Loucy (cell line): Measurements from ENCODE around the gene COL5A1.

Experiments
- H2AFZ ChIP-seq: fragments of 200-600 bp; sonication (generic); 2 replicates; pipeline ENCODE4 v1.6.0; 2016; ENCODE audit warnings: antibody characterized with exemption, mild to moderate bottlenecking, low read length, moderate library complexity
- H3F3A ChIP-seq: fragments of 200-600 bp; 2 replicates; pipeline ENCODE4 v1.6.0; 2016; ENCODE audit warnings: antibody characterized with exemption, low read depth, mild to moderate bottlenecking
- H3K27me3 ChIP-seq: fragments of 200-600 bp; sonication (generic); 2 replicates; pipeline ENCODE4 v1.6.1; 2014; ENCODE audit warnings: low read length, mild to moderate bottlenecking; ENCODE audit not compliant: insufficient read depth, poor library complexity, severe bottlenecking
- H3K36me3 ChIP-seq: fragments of 200-600 bp; sonication (generic); 2 replicates; pipeline ENCODE4 v1.6.1; 2016; ENCODE audit warnings: low read length; ENCODE audit not compliant: insufficient read depth
- H3K4me1 ChIP-seq: fragments of 200-600 bp; sonication (generic); 2 replicates; pipeline ENCODE4 v1.5.1; 2014; ENCODE audit warnings: low read length, mild to moderate bottlenecking; ENCODE audit not compliant: insufficient read depth, poor library complexity, severe bottlenecking
- H3K4me2 ChIP-seq: fragments of 200-600 bp; sonication (generic); 2 replicates; pipeline ENCODE4 v1.6.0; 2014; ENCODE audit warnings: antibody characterized with exemption, low read length, low read depth, mild to moderate bottlenecking; ENCODE audit not compliant: poor library complexity, severe bottlenecking
- H3K4me3 ChIP-seq: fragments of 200-600 bp; sonication (generic); 2 replicates; pipeline ENCODE4 v1.5.1; 2014; ENCODE audit warnings: low read length, mild to moderate bottlenecking, mixed read lengths; ENCODE audit not compliant: poor library complexity, severe bottlenecking
- H3K79me2 ChIP-seq: fragments of 200-600 bp; sonication (generic); 2 replicates; pipeline ENCODE4 v1.6.1; 2014; ENCODE audit warnings: low read length; ENCODE audit not compliant: insufficient read depth
- H3K9ac ChIP-seq: fragments of 200-600 bp; sonication (generic); 2 replicates; pipeline ENCODE4 v1.6.0; 2014; ENCODE audit warnings: mild to moderate bottlenecking, low read depth, low read length, moderate library complexity; ENCODE audit not compliant: poor library complexity, severe bottlenecking
- H3K9me2 ChIP-seq: fragments of 200-600 bp; sonication (generic); replicated peaks from 2 replicates; pipeline ENCODE4 v1.6.1; 2016; ENCODE audit warnings: low read depth, low read length, mixed read lengths
- H3K9me3 ChIP-seq: fragments of 200-600 bp; sonication (generic); 2 replicates; pipeline ENCODE4 v1.6.1; 2014; ENCODE audit warnings: mild to moderate bottlenecking, antibody characterized with exemption, low read length, low read depth; ENCODE audit not compliant: insufficient read depth
- H4K20me1 ChIP-seq: fragments of 200-600 bp; sonication (generic); 2 replicates; pipeline ENCODE4 v1.6.0; 2014; ENCODE audit warnings: antibody characterized with exemption, low read length, mild to moderate bottlenecking; ENCODE audit not compliant: insufficient read depth, poor library complexity, severe bottlenecking
- CTCF ChIP-seq: fragments of 200-600 bp; sonication (generic); conservative IDR thresholded peaks from 2 replicates; pipeline ENCODE4 v1.5.1; 2014; ENCODE audit warnings: mild to moderate bottlenecking, antibody characterized with exemption, low read length
- EZH2phosphoT487 ChIP-seq: fragments of 200-600 bp; IDR thresholded peaks from 2 replicates; pipeline ENCODE4 v1.6.1; 2018; ENCODE audit warnings: antibody characterized with exemption, mild to moderate bottlenecking, moderate library complexity, borderline replicate concordance

The COL5A1 gene

GRCh38 chr9:134692573-134692860 is 50.9 kb downstream of the COL5A1 start:
- Histone ChIP-seq H3K79me2 (no peaks in the 10 kb centered on the region), H3K36me3 (no peaks in the 10 kb centered on the region), H2AFZ (no peak overlapping the region), H3F3A (no peaks in the 10 kb centered on the region; the same call in 1 of the 2 replicates), H3K4me2 (peak overlapping the region; percentile 65), H4K20me1 (no peaks in the 10 kb centered on the region), H3K9me3 (no peaks in the 10 kb centered on the region), H3K4me1 (peaks cover 38% of the 10 kb centered on the region), H3K4me3 (peak overlapping the region; percentile 24), H3K9me2 (no peaks in the 10 kb centered on the region), H3K27me3 (no peaks in the 10 kb centered on the region), H3K9ac (peak overlapping the region; percentile 66)
- TF ChIP-seq EZH2phosphoT487 (no peak), CTCF (no peak)

- peak overlapping the region; percentile 66 for H3K9ac ChIP-seq
- H4K20me1 ChIP-seq = no peaks in the 10 kb centered on the region
- H3F3A ChIP-seq = no peaks in the 10 kb centered on the region; the same call in 1 of the 2 replicates
These were observed 51.4 kb downstream of the COL5A1 start for GRCh38 chr9:134693011-134693410.

GRCh38 chr9:134693641-134694367 is 52.2 kb downstream of the COL5A1 start:
- no peak overlapping the region for H2AFZ ChIP-seq
- H3F3A ChIP-seq = no peaks in the 10 kb centered on the region; the same call in 1 of the 2 replicates
- H3K9me3 ChIP-seq = no peaks in the 10 kb centered on the region
- H3K4me2 ChIP-seq = peak overlapping the region; percentile 65
- TF ChIP-seq CTCF = no peak
- no peak for TF ChIP-seq EZH2phosphoT487
- H4K20me1 ChIP-seq = no peaks in the 10 kb centered on the region
- no peaks in the 10 kb centered on the region for H3K36me3 ChIP-seq
- no peaks in the 10 kb centered on the region for H3K27me3 ChIP-seq
- H3K9ac ChIP-seq = peak overlapping the region; percentile 49
- no peaks in the 10 kb centered on the region for H3K79me2 ChIP-seq
- H3K4me3 ChIP-seq = peak overlapping the region; percentile 25
- peaks cover 47% of the 10 kb centered on the region for H3K4me1 ChIP-seq
- no peaks in the 10 kb centered on the region for H3K9me2 ChIP-seq

More at GRCh38 chr9:134693011-134693410, 51.4 kb downstream of the COL5A1 start:
- Histone ChIP-seq H2AFZ (no peak overlapping the region), H3K4me2 (peak overlapping the region; percentile 65), H3K9me2 (no peaks in the 10 kb centered on the region), H3K4me3 (peak overlapping the region; percentile 25), H3K9me3 (no peaks in the 10 kb centered on the region), H3K36me3 (no peaks in the 10 kb centered on the region), H3K79me2 (no peaks in the 10 kb centered on the region), H3K4me1 (peaks cover 39% of the 10 kb centered on the region), H3K27me3 (no peaks in the 10 kb centered on the region)
- no peak for TF ChIP-seq CTCF
- TF ChIP-seq EZH2phosphoT487 = no peak
